Neuronal stem cell (in vitro differentiated cells): ENCODE results near the gene MRGPRX4. TPM values are rescaled to one million over a fixed set of nuclear protein-coding genes. Genes with fewer than 3 reads are reported as not detected.
"Not testable (repeated sequence)": the region's sequence is repeated elsewhere in the genome, so short reads cannot be mapped to it uniquely, and the experiment has no call there.

Source experiments
- DNase-seq: peaks from one replicate; pipeline ENCODE4 v3.0.0-alpha.2; 2013; ENCODE audit warnings: low spot score
- H2AFZ ChIP-seq: one replicate; pipeline ENCODE4 v1.6.1; 2013; ENCODE audit warnings: mild to moderate bottlenecking, low read length, inconsistent platforms
- H2AK5ac ChIP-seq: 2 replicates; pipeline ENCODE4 v1.6.1; 2013; ENCODE audit warnings: low read depth, mild to moderate bottlenecking, inconsistent platforms, low read length, moderate library complexity, mixed read lengths
- H2BK120ac ChIP-seq: 2 replicates; pipeline ENCODE4 v1.6.1; 2013; ENCODE audit warnings: low read depth, mild to moderate bottlenecking, inconsistent platforms, low read length, moderate library complexity, mixed read lengths
- H2BK12ac ChIP-seq: one replicate; pipeline ENCODE4 v1.6.1; 2013; ENCODE audit warnings: low read length, inconsistent platforms
- H2BK15ac ChIP-seq: 2 replicates; pipeline ENCODE4 v1.6.1; 2013; ENCODE audit warnings: mild to moderate bottlenecking, low read length, inconsistent platforms, mixed read lengths
- H2BK5ac ChIP-seq: one replicate; pipeline ENCODE4 v1.6.1; 2013; ENCODE audit warnings: inconsistent platforms, mild to moderate bottlenecking, low read length, moderate library complexity
- H3K14ac ChIP-seq: one replicate; pipeline ENCODE4 v1.6.1; 2013; ENCODE audit warnings: low read length, inconsistent platforms
- H3K18ac ChIP-seq: 2 replicates; pipeline ENCODE4 v1.6.1; 2013; ENCODE audit warnings: low read length, inconsistent platforms
- H3K23ac ChIP-seq: 2 replicates; pipeline ENCODE4 v1.6.1; 2013; ENCODE audit warnings: low read depth, mild to moderate bottlenecking, mixed read lengths, low read length, inconsistent platforms; ENCODE audit not compliant: poor library complexity
- H3K27ac ChIP-seq: replicated peaks from 3 replicates; pipeline ENCODE4 v1.5.1; 2013; ENCODE audit warnings: low read length, inconsistent platforms
- H3K27me3 ChIP-seq, 3 experiments: 2 replicates each; pipeline ENCODE4 v1.6.1; 2013; ENCODE audit warnings: low read length in 3 of 3, mild to moderate bottlenecking in 2 of 3, inconsistent platforms in 1 of 3, low read depth in 1 of 3, mixed read lengths in 1 of 3, moderate library complexity in 1 of 3; ENCODE audit not compliant: control insufficient read depth in 3 of 3, insufficient read depth in 3 of 3
- H3K36me3 ChIP-seq, 2 donors: replicated peaks in 1 of 2; 2 replicates each; pipeline ENCODE4 v1.6.1; 2013; ENCODE audit warnings: low read length in 2 of 2; ENCODE audit not compliant: control insufficient read depth in 2 of 2, insufficient read depth in 2 of 2
- H3K4ac ChIP-seq: 2 replicates; pipeline ENCODE4 v1.6.1; 2013; ENCODE audit warnings: inconsistent platforms, mild to moderate bottlenecking, low read length, moderate library complexity
- H3K4me1 ChIP-seq, 2 donors: 1 replicate in 1 of 2; 2 replicates in 1 of 2; pipeline ENCODE4 v1.6.1; 2013; ENCODE audit warnings: low read length in 2 of 2, low read depth in 1 of 2; ENCODE audit not compliant: control insufficient read depth in 2 of 2, insufficient read depth in 1 of 2
- H3K4me2 ChIP-seq: one replicate; pipeline ENCODE4 v1.6.1; 2013; ENCODE audit warnings: mild to moderate bottlenecking, low read length, inconsistent platforms; ENCODE audit not compliant: insufficient read depth, poor library complexity, severe bottlenecking
- H3K4me3 ChIP-seq, 2 donors: 2 replicates each; pipeline ENCODE4 v1.5.1; 2013; ENCODE audit warnings: low read length in 2 of 2, mild to moderate bottlenecking in 2 of 2, inconsistent platforms in 1 of 2, moderate library complexity in 1 of 2
- H3K79me1 ChIP-seq: one replicate; pipeline ENCODE4 v1.6.1; 2013; ENCODE audit warnings: low read depth, mild to moderate bottlenecking, inconsistent platforms, low read length, moderate library complexity
- H3K9ac ChIP-seq: one replicate; pipeline ENCODE4 v1.6.1; 2013; ENCODE audit warnings: mild to moderate bottlenecking, low read depth, low read length, inconsistent platforms; ENCODE audit not compliant: poor library complexity
- H3K9me3 ChIP-seq, 2 donors: replicated peaks in 1 of 2; 2 replicates each; pipeline versions ENCODE3 to v1.6.1; 2013; ENCODE audit warnings: low read length in 2 of 2, mild to moderate bottlenecking in 2 of 2, inconsistent platforms in 1 of 2, low read depth in 1 of 2, mixed read lengths in 1 of 2, moderate library complexity in 1 of 2; ENCODE audit not compliant: control insufficient read depth in 2 of 2, insufficient read depth in 1 of 2
- H4K8ac ChIP-seq: one replicate; pipeline ENCODE4 v1.6.1; 2013; ENCODE audit warnings: low read depth, mild to moderate bottlenecking, inconsistent platforms, low read length, moderate library complexity
- H4K91ac ChIP-seq: one replicate; pipeline ENCODE4 v1.6.1; 2013; ENCODE audit warnings: low read length, low read depth, mild to moderate bottlenecking, inconsistent platforms; ENCODE audit not compliant: poor library complexity
- WGBS, 2 donors: extraction: QIAGEN DNeasy Blood & Tissue Kit; methylation state at CpG; one replicate each; pipeline ENCODE4 v1.1.7; 2013; ENCODE audit warnings: missing lambda C conversion rate in 2 of 2, mixed read lengths in 1 of 2; ENCODE audit not compliant: insufficient read length in 2 of 2, insufficient replicate concordance in 1 of 2; ENCODE audit errors: extremely low coverage in 2 of 2; 5-methylcytosine and 5-hydroxymethylcytosine counted together
- polyA plus RNA-seq, 2 experiments: library from polyadenylated mRNA; stranded (reverse); fragments of 200-250 nt; gene quantifications; one replicate each; pipeline ENCODE4 v1.2.3, GENCODE V29; 2013

The MRGPRX4 gene
- not detected for polyA plus RNA-seq (2013, experiment 1 of 2)
- not detected for polyA plus RNA-seq (2013, experiment 2 of 2)

- WGBS, 2 donors = no CpG with 5 or more reads among the region's 3 CpGs
- no peak within 1 kb of the TSS for H4K91ac ChIP-seq
Measured at GRCh38 chr11:18172666-18173065, at the start of gene MRGPRX4. Gene MRGPRX4, plus strand, starts transcription at chr11:18172837. Its CDS starts 420 bp downstream, at chr11:18173257.

DNA sequence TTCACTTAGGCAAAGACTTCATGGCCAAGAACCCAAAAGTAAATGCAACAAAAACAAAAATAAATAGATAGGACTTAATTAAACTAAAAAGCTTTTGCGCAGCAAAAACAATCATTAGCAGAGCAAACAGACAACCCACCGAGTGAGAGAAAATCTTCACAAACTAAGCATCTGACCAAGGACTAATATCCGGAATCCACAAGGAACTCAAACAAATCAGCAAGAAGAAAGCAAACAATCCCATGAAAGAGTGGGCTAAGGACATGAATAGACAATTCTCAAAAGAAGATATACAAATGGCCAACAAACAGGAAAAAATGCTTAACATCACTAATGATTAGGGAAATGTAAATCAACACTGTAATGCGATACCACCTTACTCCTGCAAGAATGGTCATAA lies 41.5 kb upstream of the MRGPRX4 start:
- not testable (repeated sequence) for H2BK5ac ChIP-seq, H2AFZ ChIP-seq, H3K36me3 ChIP-seq, H2AK5ac ChIP-seq, H3K14ac ChIP-seq, H2BK120ac ChIP-seq, DNase-seq, H2BK12ac ChIP-seq, H3K79me1 ChIP-seq, H3K4ac ChIP-seq, H3K4me1 ChIP-seq, H3K27me3 ChIP-seq, H3K9ac ChIP-seq, H3K4me2 ChIP-seq, H3K27ac ChIP-seq, H2BK15ac ChIP-seq, H4K8ac ChIP-seq, H3K4me3 ChIP-seq, H3K9me3 ChIP-seq, H3K18ac ChIP-seq, H3K23ac ChIP-seq, H4K91ac ChIP-seq
- no CpG with 5 or more reads among the region's 4 CpGs for WGBS, 2 donors

More at GRCh38 chr11:18172666-18173065, at the start of gene MRGPRX4:
- H3K4me3 ChIP-seq = no peak within 1 kb of the TSS
- H3K9me3 ChIP-seq = no peaks in the 10 kb centered on the region
- DNase-seq = no peak
- no peaks in the 10 kb centered on the region for H3K79me1 ChIP-seq
- H2BK12ac ChIP-seq = no peak within 1 kb of the TSS
- H3K4me2 ChIP-seq = no peak within 1 kb of the TSS
- H3K4ac ChIP-seq = peak within 1 kb of the TSS; percentile 13
- H2BK120ac ChIP-seq = no peak within 1 kb of the TSS
- peaks cover 0 to 4% (median 0%) of the 10 kb centered on the region in 3 experiments for H3K27me3 ChIP-seq
- no peak within 1 kb of the TSS for H2AK5ac ChIP-seq
- no peak within 1 kb of the TSS for H3K18ac ChIP-seq
- H4K8ac ChIP-seq = no peak within 1 kb of the TSS
- no peak within 1 kb of the TSS for H2AFZ ChIP-seq
- H3K36me3 ChIP-seq = no peaks in the 10 kb centered on the region
- peak within 1 kb of the TSS; percentile 13 for H3K9ac ChIP-seq
- H3K27ac ChIP-seq = no peak within 1 kb of the TSS
- no peak within 1 kb of the TSS for H3K14ac ChIP-seq
- peak within 1 kb of the TSS; percentile 11 for H2BK5ac ChIP-seq
- no peaks in the 10 kb centered on the region for H3K4me1 ChIP-seq
- no peak within 1 kb of the TSS for H2BK15ac ChIP-seq
- H3K23ac ChIP-seq = peak within 1 kb of the TSS; percentile 50

GRCh38 chr11:18132341-18132740 lies 40.3 kb upstream of the MRGPRX4 start, which contains the start of gene MRGPRX3:
Gene MRGPRX3, plus strand, starts transcription at chr11:18132571. Its CDS starts 4,632 bp downstream, at chr11:18137203.
- Histone ChIP-seq H3K14ac (no peak within 1 kb of the TSS), H3K36me3 (no peaks in the 10 kb centered on the region)
- no CpG with 5 or more reads among the region's 3 CpGs for WGBS, 2 donors

GRCh38 chr11:18135308-18135707 lies 37.3 kb upstream of the MRGPRX4 start:
- WGBS, 2 donors = no CpG with 5 or more reads among the region's 2 CpGs
- H3K14ac ChIP-seq = no peak overlapping the region
- no peak overlapping the region for H2BK5ac ChIP-seq
- H3K4me3 ChIP-seq = no peak overlapping the region
- H4K8ac ChIP-seq = no peak overlapping the region
- no peak overlapping the region for H3K23ac ChIP-seq
- no peak overlapping the region for H2BK120ac ChIP-seq
- peaks cover 0 to 1% of the 10 kb centered on the region in 2 donors for H3K9me3 ChIP-seq
- no peak overlapping the region for H3K4ac ChIP-seq
- no peak overlapping the region for H2AFZ ChIP-seq
- no peak overlapping the region for H2AK5ac ChIP-seq
- H3K4me2 ChIP-seq = no peak overlapping the region
- H3K27ac ChIP-seq = no peak overlapping the region
- H3K27me3 ChIP-seq = peaks cover 0 to 7% (median 0%) of the 10 kb centered on the region in 3 experiments
- H4K91ac ChIP-seq = no peak overlapping the region
- H3K4me1 ChIP-seq = no peaks in the 10 kb centered on the region
- H3K9ac ChIP-seq = no peak overlapping the region
- H2BK15ac ChIP-seq = no peak overlapping the region
- H2BK12ac ChIP-seq = no peak overlapping the region
- no peak for DNase-seq
- H3K79me1 ChIP-seq = no peaks in the 10 kb centered on the region
- no peak overlapping the region for H3K18ac ChIP-seq
- no peaks in the 10 kb centered on the region for H3K36me3 ChIP-seq

More at GRCh38 chr11:18132341-18132740, 40.3 kb upstream of the MRGPRX4 start, which contains the start of gene MRGPRX3:
- Histone ChIP-seq H4K8ac (no peak within 1 kb of the TSS), H2BK120ac (no peak within 1 kb of the TSS), H3K4me3 (no peak within 1 kb of the TSS), H3K18ac (no peak within 1 kb of the TSS), H4K91ac (no peak within 1 kb of the TSS), H3K23ac (no peak within 1 kb of the TSS), H3K9ac (no peak within 1 kb of the TSS), H3K4me1 (no peaks in the 10 kb centered on the region), H2BK12ac (no peak within 1 kb of the TSS), H3K27ac (no peak within 1 kb of the TSS), H2AFZ (no peak within 1 kb of the TSS), H2AK5ac (no peak within 1 kb of the TSS), H2BK15ac (no peak within 1 kb of the TSS), H3K27me3 (peaks cover 0 to 7% (median 0%) of the 10 kb centered on the region in 3 experiments), H3K79me1 (no peaks in the 10 kb centered on the region), H3K4ac (no peak within 1 kb of the TSS), H3K4me2 (no peak within 1 kb of the TSS), H3K9me3 (peaks cover 0 to 1% of the 10 kb centered on the region in 2 donors), H2BK5ac (no peak within 1 kb of the TSS)
- DNase-seq = no peak
